Heart right ventricle (tissue), 16 donors: ENCODE data around the gene TMEM164. TPM values are rescaled to one million over a fixed set of nuclear protein-coding genes. Genes with fewer than 3 reads are reported as not detected.

Experiments
- ATAC-seq, 8 donors: fragments of 200-7000 bp; cut with Tn5 transposase; one replicate each; pipeline ENCODE4 v1.9.1; 2020; ENCODE audit warnings: mild to moderate bottlenecking in 8 of 8, moderate library complexity in 8 of 8, moderate number of reproducible peaks in 1 of 8
- DNase-seq, 2 donors: peaks; one replicate each; pipeline ENCODE4 v3.0.0-alpha.2; 2020
- H3K27ac ChIP-seq, 10 donors: fragments of 200-600 bp; sonication (generic) in 2 of 10; one replicate each; pipeline versions ENCODE4 v1.5.0 to v1.8.0; 2020 to 2022; ENCODE audit warnings: mild to moderate bottlenecking in 3 of 10
- H3K27me3 ChIP-seq, 7 donors: fragments of 200-600 bp; one replicate each; pipeline ENCODE4 v1.8.0; 2021 to 2022; ENCODE audit warnings: mild to moderate bottlenecking in 2 of 7
- H3K36me3 ChIP-seq, 9 donors: fragments of 200-600 bp; sonication (generic) in 1 of 9; one replicate each; pipeline versions ENCODE4 v1.5.0 to v1.8.0; 2020 to 2022; ENCODE audit warnings: mild to moderate bottlenecking in 2 of 9
- H3K4me1 ChIP-seq, 9 donors: fragments of 200-600 bp; sonication (generic) in 1 of 9; one replicate each; pipeline versions ENCODE4 v1.5.0 to v1.8.0; 2020 to 2022; ENCODE audit warnings: mild to moderate bottlenecking in 4 of 9
- H3K4me3 ChIP-seq, 10 donors: fragments of 200-600 bp; sonication (generic) in 2 of 10; one replicate each; pipeline versions ENCODE4 v1.5.0 to v1.8.0; 2020 to 2022; ENCODE audit warnings: mild to moderate bottlenecking in 7 of 10, moderate library complexity in 2 of 10
- H3K9me3 ChIP-seq, 11 donors: fragments of 200-600 bp in 10 of 11; sonication (generic) in 2 of 11; one replicate each; pipeline versions ENCODE4 v1.5.0 to v1.8.0; 2013 to 2022; ENCODE audit warnings: mild to moderate bottlenecking in 2 of 11, control low read depth in 1 of 11, moderate library complexity in 1 of 11
- CTCF ChIP-seq, 9 donors: fragments of 200-600 bp; sonication (generic) in 2 of 9; IDR thresholded peaks; one replicate each; pipeline versions ENCODE4 v1.5.0 to v1.8.0; 2021 to 2022; ENCODE audit warnings: antibody characterized with exemption in 9 of 9, mild to moderate bottlenecking in 5 of 9, moderate library complexity in 1 of 9
- WGBS, 2 donors: extraction: QIAGEN DNeasy Blood & Tissue Kit; methylation state at CpG; one replicate each; pipeline ENCODE4 v1.1.7; 2013; ENCODE audit warnings: inconsistent platforms in 1 of 2; 5-methylcytosine and 5-hydroxymethylcytosine counted together
- intact Hi-C, 10 donors: fragments of 100-400 bp; cut with DNase I; formaldehyde crosslinking; loops; one replicate each; pipeline versions ENCODE4 v1.11.1 to v1.14.2; 2022
- polyA plus RNA-seq, 2 donors: library from polyadenylated mRNA; stranded (reverse); fragments of 200-250 nt; gene quantifications; one replicate each; pipeline ENCODE4 v1.2.3, GENCODE V29; 2013
- total RNA-seq, 10 donors: library from RNA; stranded (reverse); fragmentation: NEBNext Ultra II Directional in 3 of 10; extraction: Animal tissue kit (Norgen Biotek cat#: 25700) in 3 of 10; gene quantifications; one replicate each; pipeline versions ENCODE4 v1.2.1 to v1.2.4, GENCODE V29; 2021 to 2023
- donor health status: Arrhythmogenic right ventricular cardiomyopathy.
- donor health status: ischemic (EF 13 %, LVEDD 7.1; RV severe dilation, severe dysfunction).
- donor health status: healthy with polysubstance abuse.
- donor health status: DM: no; HTN: yes; CAD: no.
- donor health status: DM: no; HTN: no; CAD: no.
- donor health status: ischemic (EF 25% LVEDD 6.9; RV normal size, moderate dysfunction).
- donor health status: ischemic (EF 25% LVEDD 5.7; RV mildly dilated, moderate dysfunction).
- donor health status: healthy.
- donor health status: DM: yes; HTN: yes; CAD: no.
- donor health status: Ischemic cardiomyopathy.
- donor health status: ischemic (EF 35%, LVEDD 5.7; RV mildly dilated, moderate dysfunction).
- donor health status: nonischemic (EF 11% LVEDD 7.7; RV severe dilation, severe dysfunction).
- donor health status: DM: yes; HTN: yes; CAD: no.
- donor health status: PGD.
- donor health status: ischemic (EF 29% LVEDD 5.4; RV normal size, mild dysfunction).
- donor health status: nonischemic (EF 23%, LVEDD 6.1; RV moderate dilation, normal function).

TMEM164 gene
- total and polyA plus RNA-seq, 12 donors = 9.7 to 60.6 (median 48.1) TPM

DNA sequence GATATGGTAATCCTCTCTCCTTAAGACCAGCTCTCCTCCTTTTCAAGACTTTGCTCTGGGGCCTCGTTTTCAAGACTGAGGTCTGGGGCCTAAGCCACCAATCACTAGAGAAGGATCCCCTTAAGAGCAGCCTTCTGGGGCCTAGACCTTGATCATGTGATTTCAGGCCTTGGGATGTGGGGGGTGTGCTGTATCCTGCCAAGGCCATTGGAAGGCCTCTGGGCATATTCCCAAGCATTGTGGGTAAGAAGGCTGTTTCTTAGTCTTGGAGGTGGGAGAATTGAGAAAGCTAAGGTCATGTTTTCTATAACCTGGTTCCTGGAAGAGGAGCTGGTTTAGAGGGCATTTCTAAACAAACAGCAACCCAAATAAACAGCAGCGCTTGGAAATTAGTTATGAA lies 12.1 kb downstream of the TMEM164 start:
- DNase-seq (no peak), ATAC-seq (peak in 5 of 8 donors; percentile 6 to 36 (median 24))
- Histone ChIP-seq H3K36me3 (peaks cover 0 to 21% (median 0%) of the 10 kb centered on the region in 9 donors), H3K4me3 (no peak overlapping the region), H3K27me3 (peaks cover 0 to 15% (median 0%) of the 10 kb centered on the region in 7 donors), H3K9me3 (no peaks in the 10 kb centered on the region), H3K4me1 (peaks cover 0 to 37% (median 6%) of the 10 kb centered on the region in 9 donors), H3K27ac (peak overlapping the region in 8 of 10 donors; percentile 40 to 83 (median 68))
- WGBS, 2 donors = 42 to 51% methylated on average over 2 of the region's 2 CpGs
- intact Hi-C loops = no loop called here
- TF ChIP-seq CTCF (IDR thresholded peaks at IDR 0.05) = no peak

DNA sequence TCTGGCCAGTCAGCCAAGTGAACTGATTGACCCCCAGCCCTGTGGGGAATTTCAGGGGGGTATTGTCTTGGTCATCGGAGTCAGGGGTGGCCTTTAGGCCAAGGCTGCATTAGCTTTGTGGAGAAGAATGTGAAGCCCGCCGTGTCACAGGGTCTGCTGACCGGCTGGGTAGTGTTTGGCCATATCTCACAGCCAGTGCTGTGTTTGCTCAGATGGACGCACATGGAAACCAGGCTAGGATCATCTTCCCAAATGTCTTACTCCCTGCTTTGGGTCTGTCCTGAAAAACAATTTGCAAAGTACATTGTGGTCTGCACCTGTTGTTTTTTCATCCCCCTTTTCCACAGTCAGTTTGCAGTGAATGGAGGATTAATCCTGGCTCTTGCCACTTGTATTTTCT lies 13.0 kb downstream of the TMEM164 start:
- ATAC-seq (peak in 7 of 8 donors; percentile 4 to 74 (median 63)), DNase-seq (peak in 1 of 2 donors; percentile 5)
- peaks cover 0 to 15% (median 0%) of the 10 kb centered on the region in 9 donors for H3K36me3 ChIP-seq
- TF ChIP-seq CTCF (IDR thresholded peaks at IDR 0.05) = no peak
- H3K9me3 ChIP-seq = no peaks in the 10 kb centered on the region
- intact Hi-C loops = no loop called here
- H3K27ac ChIP-seq = peak overlapping the region in 9 of 10 donors; percentile 35 to 83 (median 71)
- H3K4me3 ChIP-seq = no peak overlapping the region
- peaks cover 0 to 46% (median 6%) of the 10 kb centered on the region in 9 donors for H3K4me1 ChIP-seq
- peaks cover 0 to 15% (median 0%) of the 10 kb centered on the region in 7 donors for H3K27me3 ChIP-seq
- 40 to 58% methylated on average over 5 of the region's 5 CpGs for WGBS, 2 donors

GRCh38 chrX:110020536-110020935 lies 17.6 kb downstream of the TMEM164 start:
- H3K4me1 ChIP-seq = peaks cover 0 to 36% (median 3%) of the 10 kb centered on the region in 9 donors
- peaks cover 0 to 18% (median 0%) of the 10 kb centered on the region in 9 donors for H3K36me3 ChIP-seq
- DNase-seq = no peak
- H3K27me3 ChIP-seq = peaks cover 0 to 26% (median 0%) of the 10 kb centered on the region in 7 donors
- no peak for TF ChIP-seq CTCF (IDR thresholded peaks at IDR 0.05)
- intact Hi-C loops = no loop called here
- ATAC-seq = no peak
- H3K4me3 ChIP-seq = no peak overlapping the region
- no peaks in the 10 kb centered on the region for H3K9me3 ChIP-seq
- H3K27ac ChIP-seq = peak overlapping the region in 5 of 10 donors; percentile 28 to 70 (median 58)
- 50 to 59% methylated on average over 1 of the region's 1 CpG for WGBS, 2 donors

DNA sequence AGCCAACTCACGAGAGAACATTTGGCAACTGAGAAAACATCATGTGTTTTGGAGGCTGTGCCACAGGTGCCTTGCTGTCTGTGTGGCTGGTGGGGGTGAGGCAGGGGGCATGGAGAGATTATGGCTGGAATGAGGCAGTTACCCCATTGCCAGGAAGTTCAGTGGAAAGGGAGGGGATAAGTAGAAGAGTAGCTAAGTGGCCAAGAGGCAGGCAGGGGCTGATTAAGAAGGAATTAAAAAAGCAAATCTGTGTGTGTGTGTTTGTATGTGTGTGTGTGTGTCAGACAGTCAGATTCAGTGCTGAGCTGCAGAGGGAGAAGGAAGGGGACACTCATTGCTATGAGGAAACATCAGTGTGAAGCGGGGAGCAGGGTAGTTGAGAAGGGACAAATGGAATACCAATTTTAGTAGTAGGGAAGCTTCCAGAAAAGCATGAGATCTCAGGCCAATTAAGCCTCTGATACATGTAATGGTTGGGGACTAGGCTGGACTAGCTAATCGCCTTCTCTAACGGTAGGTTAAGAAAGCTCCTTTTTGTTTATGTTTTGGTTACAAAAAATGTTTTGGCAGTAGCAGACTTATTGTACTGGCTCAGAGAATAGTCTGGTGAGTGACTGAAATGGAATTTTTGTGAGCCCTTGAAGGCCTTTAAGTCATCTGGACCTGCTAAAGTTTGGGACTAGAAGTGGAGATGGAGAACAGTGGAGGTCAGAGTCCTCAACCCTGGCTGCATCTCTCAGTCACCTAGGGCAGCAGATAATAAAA lies 18.5 kb downstream of the TMEM164 start:
- ATAC-seq (peak; percentile 35 to 89 (median 78)), DNase-seq (peak in 1 of 2 donors; percentile 25)
- Histone ChIP-seq H3K27ac (peak overlapping the region in 7 of 10 donors; percentile 15 to 70 (median 58)), H3K9me3 (no peaks in the 10 kb centered on the region), H3K4me3 (no peak overlapping the region), H3K4me1 (peaks cover 0 to 35% (median 3%) of the 10 kb centered on the region in 9 donors), H3K27me3 (peaks cover 0 to 26% (median 0%) of the 10 kb centered on the region in 7 donors), H3K36me3 (peaks cover 0 to 18% (median 0%) of the 10 kb centered on the region in 9 donors)
- TF ChIP-seq CTCF (IDR thresholded peaks at IDR 0.05) = no peak
- 45 to 48% methylated on average over 4 of the region's 4 CpGs for WGBS, 2 donors
- intact Hi-C loops = no loop called here
